ENCODE data around the gene FBXO36.
A peak's percentile ranks its signal among the peaks of the same experiment; 100 is the strongest.

FBXO36 gene, protein sequence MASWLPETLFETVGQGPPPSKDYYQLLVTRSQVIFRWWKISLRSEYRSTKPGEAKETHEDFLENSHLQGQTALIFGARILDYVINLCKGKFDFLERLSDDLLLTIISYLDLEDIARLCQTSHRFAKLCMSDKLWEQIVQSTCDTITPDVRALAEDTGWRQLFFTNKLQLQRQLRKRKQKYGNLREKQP

DNA sequence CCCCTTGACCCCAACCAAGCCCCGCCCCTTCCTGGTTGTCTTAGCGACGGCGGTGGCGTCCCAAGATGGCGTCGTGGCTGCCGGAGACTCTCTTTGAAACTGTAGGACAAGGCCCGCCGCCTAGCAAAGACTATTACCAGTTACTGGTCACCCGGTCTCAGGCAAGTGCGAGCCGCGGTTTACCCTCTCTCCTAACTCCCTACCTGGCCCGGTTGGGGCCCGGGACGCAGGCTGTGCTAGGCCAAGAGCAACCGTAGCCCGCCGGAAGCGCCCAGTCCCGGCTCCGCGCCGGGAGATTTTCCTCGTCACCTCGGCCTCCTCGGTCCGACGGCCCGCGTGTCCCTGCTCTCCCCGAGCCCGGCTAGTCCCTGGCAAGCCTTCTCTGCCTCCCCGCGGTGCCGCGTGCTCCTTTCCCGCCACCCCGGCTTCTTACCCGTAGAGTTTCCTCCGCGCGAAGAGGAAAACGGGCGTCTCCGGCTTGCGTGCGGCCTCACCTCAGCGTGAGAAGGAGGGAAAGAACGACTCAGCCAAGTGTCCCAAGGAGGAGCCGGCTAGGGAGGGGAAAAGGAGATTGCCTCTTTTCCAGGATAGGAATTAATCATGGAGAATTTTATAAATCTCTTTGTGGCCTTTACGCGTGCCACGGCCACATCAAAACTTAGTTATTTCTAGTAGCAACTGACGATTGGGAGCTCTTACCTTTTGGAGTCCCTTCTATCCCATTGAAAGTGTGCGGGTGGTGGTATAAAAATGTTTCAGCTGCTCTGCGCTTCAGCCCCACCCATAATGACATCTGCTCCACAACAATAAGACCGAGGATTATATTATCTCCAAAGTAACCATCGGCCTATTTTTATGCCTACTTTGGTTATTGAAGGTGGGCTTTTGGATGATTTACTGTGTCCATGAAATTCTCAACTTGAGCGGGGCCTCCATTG, at the start of gene FBXO36:
TSS of gene FBXO36 (plus strand) at position 55 of the 938 bp plus-strand sequence. CDS start at position 66, 11 bp downstream.
- TF ChIP-seq, protein P1, sequence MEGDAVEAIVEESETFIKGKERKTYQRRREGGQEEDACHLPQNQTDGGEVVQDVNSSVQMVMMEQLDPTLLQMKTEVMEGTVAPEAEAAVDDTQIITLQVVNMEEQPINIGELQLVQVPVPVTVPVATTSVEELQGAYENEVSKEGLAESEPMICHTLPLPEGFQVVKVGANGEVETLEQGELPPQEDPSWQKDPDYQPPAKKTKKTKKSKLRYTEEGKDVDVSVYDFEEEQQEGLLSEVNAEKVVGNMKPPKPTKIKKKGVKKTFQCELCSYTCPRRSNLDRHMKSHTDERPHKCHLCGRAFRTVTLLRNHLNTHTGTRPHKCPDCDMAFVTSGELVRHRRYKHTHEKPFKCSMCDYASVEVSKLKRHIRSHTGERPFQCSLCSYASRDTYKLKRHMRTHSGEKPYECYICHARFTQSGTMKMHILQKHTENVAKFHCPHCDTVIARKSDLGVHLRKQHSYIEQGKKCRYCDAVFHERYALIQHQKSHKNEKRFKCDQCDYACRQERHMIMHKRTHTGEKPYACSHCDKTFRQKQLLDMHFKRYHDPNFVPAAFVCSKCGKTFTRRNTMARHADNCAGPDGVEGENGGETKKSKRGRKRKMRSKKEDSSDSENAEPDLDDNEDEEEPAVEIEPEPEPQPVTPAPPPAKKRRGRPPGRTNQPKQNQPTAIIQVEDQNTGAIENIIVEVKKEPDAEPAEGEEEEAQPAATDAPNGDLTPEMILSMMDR (conservative IDR thresholded peaks at IDR 0.05) = no peak
- peak within 1 kb of the TSS; percentile 91 for H3K27ac ChIP-seq

DNA sequence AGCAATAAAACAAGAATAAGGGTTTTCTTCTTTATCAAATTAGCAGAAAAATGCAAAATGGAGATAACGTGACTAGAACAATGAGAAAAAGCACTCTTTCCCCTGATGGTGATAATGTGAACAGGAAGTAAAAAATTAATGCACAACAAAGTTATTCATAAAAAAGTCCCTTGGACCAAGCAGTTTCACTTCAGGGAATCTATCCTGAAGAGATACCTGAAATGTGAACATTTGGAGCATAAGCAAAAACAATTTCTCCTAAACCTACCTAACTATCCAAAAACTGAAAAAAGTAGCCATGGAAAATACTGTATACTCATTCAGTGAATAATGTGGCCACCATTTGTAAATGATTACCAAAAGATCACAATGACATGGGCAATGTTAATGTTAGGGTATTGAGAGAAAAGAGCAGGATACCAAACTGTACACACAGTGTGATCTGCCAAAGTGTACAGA, 49.2 kb upstream of the FBXO36 start:
- H3K27ac ChIP-seq = no peak overlapping the region
- TF ChIP-seq, protein P1 (conservative IDR thresholded peaks at IDR 0.05) = no peak

DNA sequence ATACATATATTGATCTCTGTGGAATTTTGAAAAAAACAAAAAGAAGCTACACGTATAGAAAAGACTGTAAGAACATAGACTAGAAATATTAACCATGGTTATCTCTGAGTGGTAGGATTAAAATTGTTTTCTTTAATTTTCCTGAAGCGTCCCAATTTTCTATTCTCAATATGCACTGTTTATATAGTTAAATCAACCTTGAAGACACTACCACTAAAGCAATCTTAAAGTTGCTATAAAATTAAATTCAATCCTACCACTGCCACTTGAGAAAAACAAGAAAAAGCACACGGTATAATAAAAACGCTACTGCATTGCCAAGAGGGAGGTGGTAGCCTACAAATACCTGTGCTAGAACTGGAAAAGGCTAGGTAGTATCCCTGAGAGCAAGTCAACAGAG, 47.7 kb upstream of the FBXO36 start:
- TF ChIP-seq, protein P1 (conservative IDR thresholded peaks at IDR 0.05) = no peak
- H3K27ac ChIP-seq = no peak overlapping the region

DNA sequence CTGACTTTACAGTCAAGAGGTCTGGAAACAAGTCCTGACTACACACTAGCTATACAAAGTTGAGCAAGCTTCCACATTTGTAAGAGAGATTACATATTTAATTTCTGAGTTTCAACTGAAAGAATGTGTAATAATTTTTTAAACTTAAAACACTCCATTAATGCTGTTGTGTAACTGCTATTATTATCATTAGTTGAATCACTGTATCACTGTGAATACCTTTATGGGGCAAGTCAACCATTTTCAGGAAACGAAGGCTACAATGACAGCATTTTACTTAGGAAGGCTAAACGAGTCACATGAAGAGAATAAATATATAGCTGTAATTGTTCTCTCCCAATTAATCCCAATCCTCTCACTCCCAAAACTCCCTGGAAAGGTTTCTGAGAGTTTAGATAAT, 46.8 kb upstream of the FBXO36 start:
- no peak overlapping the region for H3K27ac ChIP-seq
- TF ChIP-seq, protein P1 (conservative IDR thresholded peaks at IDR 0.05) = no peak

DNA sequence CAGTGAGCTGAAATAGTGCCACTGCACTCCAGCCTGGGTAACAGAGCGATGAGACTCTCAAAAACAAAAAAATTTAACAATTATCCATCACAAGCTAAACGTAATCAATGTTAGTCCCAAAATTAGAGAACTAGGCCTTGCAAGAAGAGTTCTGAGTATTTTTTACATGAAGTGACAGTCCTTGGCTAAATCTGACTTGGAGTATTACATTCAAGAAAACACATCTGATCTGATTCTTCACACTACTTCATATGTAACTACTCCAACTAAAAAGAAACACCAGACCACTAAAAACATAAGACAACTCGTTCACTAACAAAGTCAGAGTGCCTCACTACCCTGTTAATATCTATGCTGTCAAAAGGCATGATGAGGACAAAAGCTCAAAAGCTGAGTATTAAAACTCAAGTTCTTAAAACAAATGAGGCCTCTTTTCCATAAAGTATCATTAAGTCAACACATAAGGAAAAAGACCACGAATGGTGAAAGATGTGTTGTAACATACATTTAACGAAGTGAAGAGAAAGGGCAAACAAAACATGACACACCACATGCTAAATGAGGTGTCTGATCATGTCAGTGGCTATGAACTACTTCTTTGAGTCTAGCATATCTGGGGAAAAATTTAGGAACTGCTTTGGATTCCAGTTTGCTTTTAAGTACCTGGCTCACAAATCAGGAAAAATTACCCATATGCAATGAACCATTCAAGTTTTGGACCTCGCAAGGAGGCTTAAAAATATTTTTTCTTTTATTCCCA, 42.9 kb upstream of the FBXO36 start:
- TF ChIP-seq, protein P1 (conservative IDR thresholded peaks at IDR 0.05) = no peak
- H3K27ac ChIP-seq = no peak overlapping the region

DNA sequence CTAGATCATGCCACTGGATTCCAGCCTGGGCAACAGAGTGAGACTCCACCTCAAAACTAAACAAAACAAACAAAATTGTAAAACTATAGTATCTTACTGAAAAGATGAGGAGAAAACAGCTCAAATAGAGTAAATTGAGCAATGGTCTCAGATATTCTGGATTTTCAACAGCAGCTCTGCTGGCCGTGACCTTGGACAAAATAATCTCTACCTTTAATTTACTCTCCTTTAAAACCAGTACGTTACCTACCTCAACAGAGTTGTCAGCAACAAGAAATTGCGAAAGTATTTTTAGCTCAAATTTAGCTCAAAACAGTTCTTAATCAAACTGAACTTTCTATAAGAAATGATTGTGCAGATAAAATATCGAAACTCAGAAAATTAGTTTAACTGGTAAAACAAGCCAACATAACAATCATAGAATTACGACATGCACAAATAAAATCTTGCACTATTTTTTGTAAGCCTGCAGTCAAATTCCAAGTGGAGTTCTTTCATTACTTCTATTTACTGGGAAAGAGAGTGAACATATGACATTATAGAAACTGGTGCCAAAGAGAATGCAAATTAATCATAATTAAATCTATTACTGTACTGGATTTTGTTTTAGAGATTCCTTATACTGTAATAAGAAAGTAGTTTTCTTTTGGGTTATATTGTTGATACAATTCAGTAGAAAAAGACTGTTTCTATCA, 41.3 kb upstream of the FBXO36 start:
- TF ChIP-seq, protein P1 (conservative IDR thresholded peaks at IDR 0.05) = no peak
- no peak overlapping the region for H3K27ac ChIP-seq

All from VCaP (cell line).